ENCODE data around the gene RAD18.

RAD18 gene

GRCh38 chr3:8914491-8914890 lies 48.8 kb downstream of the RAD18 start:
- no peak overlapping the region for H3K9ac ChIP-seq (ENCODE audit: low read depth, low read length)
- H3K27me3 ChIP-seq (ENCODE audit: control insufficient read depth, insufficient read depth, low read length) = no peaks in the 10 kb centered on the region
- H3K36me3 ChIP-seq (ENCODE audit: control insufficient read depth, insufficient read depth, low read length) = no peaks in the 10 kb centered on the region
- no peaks in the 10 kb centered on the region for H3K4me1 ChIP-seq (ENCODE audit: control insufficient read depth, insufficient read depth, low read length)
- H3K9me3 ChIP-seq (ENCODE audit: control insufficient read depth, insufficient read depth, low read length) = no peaks in the 10 kb centered on the region
- H3K4me3 ChIP-seq (ENCODE audit: low read depth, low read length) = no peak overlapping the region

GRCh38 chr3:8911781-8912180 lies 51.5 kb downstream of the RAD18 start:
- H3K36me3 ChIP-seq (ENCODE audit: control insufficient read depth, insufficient read depth, low read length) = no peaks in the 10 kb centered on the region
- no peaks in the 10 kb centered on the region for H3K27me3 ChIP-seq (ENCODE audit: control insufficient read depth, insufficient read depth, low read length)
- H3K9me3 ChIP-seq (ENCODE audit: control insufficient read depth, insufficient read depth, low read length) = no peaks in the 10 kb centered on the region
- no peaks in the 10 kb centered on the region for H3K4me1 ChIP-seq (ENCODE audit: control insufficient read depth, insufficient read depth, low read length)
- H3K9ac ChIP-seq (ENCODE audit: low read depth, low read length) = no peak overlapping the region
- no peak overlapping the region for H3K4me3 ChIP-seq (ENCODE audit: low read depth, low read length)

GRCh38 chr3:8909160-8909559 lies 54.1 kb downstream of the RAD18 start:
- Histone ChIP-seq H3K9me3 (ENCODE audit: control insufficient read depth, insufficient read depth, low read length) (no peaks in the 10 kb centered on the region), H3K27me3 (ENCODE audit: control insufficient read depth, insufficient read depth, low read length) (no peaks in the 10 kb centered on the region), H3K4me1 (ENCODE audit: control insufficient read depth, insufficient read depth, low read length) (no peaks in the 10 kb centered on the region), H3K36me3 (ENCODE audit: control insufficient read depth, insufficient read depth, low read length) (no peaks in the 10 kb centered on the region), H3K9ac (ENCODE audit: low read depth, low read length) (no peak overlapping the region), H3K4me3 (ENCODE audit: low read depth, low read length) (no peak overlapping the region)

- H3K36me3 ChIP-seq (ENCODE audit: control insufficient read depth, insufficient read depth, low read length) = peaks cover 2% of the 10 kb centered on the region
- no peak overlapping the region for H3K4me3 ChIP-seq (ENCODE audit: low read depth, low read length)
- no peaks in the 10 kb centered on the region for H3K27me3 ChIP-seq (ENCODE audit: control insufficient read depth, insufficient read depth, low read length)
- H3K9ac ChIP-seq (ENCODE audit: low read depth, low read length) = no peak overlapping the region
- no peaks in the 10 kb centered on the region for H3K9me3 ChIP-seq (ENCODE audit: control insufficient read depth, insufficient read depth, low read length)
- H3K4me1 ChIP-seq (ENCODE audit: control insufficient read depth, insufficient read depth, low read length) = no peaks in the 10 kb centered on the region
Measured at GRCh38 chr3:8903191-8903590, 60.1 kb downstream of the RAD18 start.

GRCh38 chr3:8900869-8901268 lies 62.4 kb downstream of the RAD18 start:
- Histone ChIP-seq H3K9me3 (ENCODE audit: control insufficient read depth, insufficient read depth, low read length) (no peaks in the 10 kb centered on the region), H3K4me3 (ENCODE audit: low read depth, low read length) (no peak overlapping the region), H3K4me1 (ENCODE audit: control insufficient read depth, insufficient read depth, low read length) (no peaks in the 10 kb centered on the region), H3K9ac (ENCODE audit: low read depth, low read length) (no peak overlapping the region), H3K27me3 (ENCODE audit: control insufficient read depth, insufficient read depth, low read length) (no peaks in the 10 kb centered on the region), H3K36me3 (ENCODE audit: control insufficient read depth, insufficient read depth, low read length) (peaks cover 2% of the 10 kb centered on the region)

- no peaks in the 10 kb centered on the region for H3K27me3 ChIP-seq (ENCODE audit: control insufficient read depth, insufficient read depth, low read length)
- peaks cover 2% of the 10 kb centered on the region for H3K36me3 ChIP-seq (ENCODE audit: control insufficient read depth, insufficient read depth, low read length)
- H3K4me3 ChIP-seq (ENCODE audit: low read depth, low read length) = no peak overlapping the region
- H3K4me1 ChIP-seq (ENCODE audit: control insufficient read depth, insufficient read depth, low read length) = no peaks in the 10 kb centered on the region
- H3K9me3 ChIP-seq (ENCODE audit: control insufficient read depth, insufficient read depth, low read length) = no peaks in the 10 kb centered on the region
- H3K9ac ChIP-seq (ENCODE audit: low read depth, low read length) = no peak overlapping the region
Measured at GRCh38 chr3:8899876-8900460, 63.3 kb downstream of the RAD18 start.

GRCh38 chr3:8895829-8896228 lies 67.4 kb downstream of the RAD18 start:
- no peaks in the 10 kb centered on the region for H3K9me3 ChIP-seq (ENCODE audit: control insufficient read depth, insufficient read depth, low read length)

GRCh38 chr3:8893001-8893400 lies 70.3 kb downstream of the RAD18 start:
- H3K36me3 ChIP-seq (ENCODE audit: control insufficient read depth, insufficient read depth, low read length) = no peaks in the 10 kb centered on the region

More at GRCh38 chr3:8895829-8896228, 67.4 kb downstream of the RAD18 start:
- no peaks in the 10 kb centered on the region for H3K27me3 ChIP-seq (ENCODE audit: control insufficient read depth, insufficient read depth, low read length)
- H3K36me3 ChIP-seq (ENCODE audit: control insufficient read depth, insufficient read depth, low read length) = peaks cover 2% of the 10 kb centered on the region
- H3K4me1 ChIP-seq (ENCODE audit: control insufficient read depth, insufficient read depth, low read length) = no peaks in the 10 kb centered on the region
- H3K9ac ChIP-seq (ENCODE audit: low read depth, low read length) = peak overlapping the region; percentile 24
- no peak overlapping the region for H3K4me3 ChIP-seq (ENCODE audit: low read depth, low read length)

GRCh38 chr3:8891774-8892173 lies 71.5 kb downstream of the RAD18 start:
- no peaks in the 10 kb centered on the region for H3K36me3 ChIP-seq (ENCODE audit: control insufficient read depth, insufficient read depth, low read length)
- no peaks in the 10 kb centered on the region for H3K9me3 ChIP-seq (ENCODE audit: control insufficient read depth, insufficient read depth, low read length)
- H3K4me3 ChIP-seq (ENCODE audit: low read depth, low read length) = no peak overlapping the region
- H3K27me3 ChIP-seq (ENCODE audit: control insufficient read depth, insufficient read depth, low read length) = no peaks in the 10 kb centered on the region
- H3K9ac ChIP-seq (ENCODE audit: low read depth, low read length) = no peak overlapping the region
- H3K4me1 ChIP-seq (ENCODE audit: control insufficient read depth, insufficient read depth, low read length) = no peaks in the 10 kb centered on the region

More at GRCh38 chr3:8893001-8893400, 70.3 kb downstream of the RAD18 start:
- H3K27me3 ChIP-seq (ENCODE audit: control insufficient read depth, insufficient read depth, low read length) = no peaks in the 10 kb centered on the region
- no peak overlapping the region for H3K4me3 ChIP-seq (ENCODE audit: low read depth, low read length)
- no peaks in the 10 kb centered on the region for H3K9me3 ChIP-seq (ENCODE audit: control insufficient read depth, insufficient read depth, low read length)
- no peaks in the 10 kb centered on the region for H3K4me1 ChIP-seq (ENCODE audit: control insufficient read depth, insufficient read depth, low read length)
- H3K9ac ChIP-seq (ENCODE audit: low read depth, low read length) = no peak overlapping the region

- no peaks in the 10 kb centered on the region for H3K36me3 ChIP-seq (ENCODE audit: control insufficient read depth, insufficient read depth, low read length)
- no peak overlapping the region for H3K4me3 ChIP-seq (ENCODE audit: low read depth, low read length)
- no peak overlapping the region for H3K9ac ChIP-seq (ENCODE audit: low read depth, low read length)
- no peaks in the 10 kb centered on the region for H3K4me1 ChIP-seq (ENCODE audit: control insufficient read depth, insufficient read depth, low read length)
- no peaks in the 10 kb centered on the region for H3K27me3 ChIP-seq (ENCODE audit: control insufficient read depth, insufficient read depth, low read length)
- no peaks in the 10 kb centered on the region for H3K9me3 ChIP-seq (ENCODE audit: control insufficient read depth, insufficient read depth, low read length)
Measured at GRCh38 chr3:8891303-8891702, 72.0 kb downstream of the RAD18 start.

GRCh38 chr3:8888301-8888915 lies 74.9 kb downstream of the RAD18 start:
- H3K4me3 ChIP-seq (ENCODE audit: low read depth, low read length) = no peak overlapping the region
- H3K9ac ChIP-seq (ENCODE audit: low read depth, low read length) = no peak overlapping the region
- no peaks in the 10 kb centered on the region for H3K4me1 ChIP-seq (ENCODE audit: control insufficient read depth, insufficient read depth, low read length)
- no peaks in the 10 kb centered on the region for H3K27me3 ChIP-seq (ENCODE audit: control insufficient read depth, insufficient read depth, low read length)
- H3K36me3 ChIP-seq (ENCODE audit: control insufficient read depth, insufficient read depth, low read length) = no peaks in the 10 kb centered on the region
- no peaks in the 10 kb centered on the region for H3K9me3 ChIP-seq (ENCODE audit: control insufficient read depth, insufficient read depth, low read length)

GRCh38 chr3:8887435-8888300 lies 75.6 kb downstream of the RAD18 start:
- H3K9me3 ChIP-seq (ENCODE audit: control insufficient read depth, insufficient read depth, low read length) = no peaks in the 10 kb centered on the region
- H3K9ac ChIP-seq (ENCODE audit: low read depth, low read length) = no peak overlapping the region
- no peaks in the 10 kb centered on the region for H3K36me3 ChIP-seq (ENCODE audit: control insufficient read depth, insufficient read depth, low read length)
- H3K27me3 ChIP-seq (ENCODE audit: control insufficient read depth, insufficient read depth, low read length) = no peaks in the 10 kb centered on the region
- no peak overlapping the region for H3K4me3 ChIP-seq (ENCODE audit: low read depth, low read length)
- H3K4me1 ChIP-seq (ENCODE audit: control insufficient read depth, insufficient read depth, low read length) = no peaks in the 10 kb centered on the region

Measured in iPS-15b (cell line).